Measurements from ENCODE around the gene ANKRD33B.
"Not testable (repeated sequence)": the region's sequence is repeated elsewhere in the genome, so short reads cannot be mapped to it uniquely, and the experiment has no call there.

The ANKRD33B gene

GRCh38 chr5:10537624-10538023 is 26.2 kb upstream of the ANKRD33B start:
- DNase-seq, result no peak

- no peak for DNase-seq
Observed at GRCh38 chr5:10538103-10538788, 25.6 kb upstream of the ANKRD33B start.

- DNase-seq, result no peak
Observed at GRCh38 chr5:10538789-10539686, 24.8 kb upstream of the ANKRD33B start.

GRCh38 chr5:10539687-10539998 is 24.2 kb upstream of the ANKRD33B start:
- no peak for DNase-seq

GRCh38 chr5:10540036-10540544 is 23.8 kb upstream of the ANKRD33B start:
- no peak for DNase-seq

GRCh38 chr5:10540951-10541646 is 22.8 kb upstream of the ANKRD33B start:
- no peak for DNase-seq

GRCh38 chr5:10542055-10542550 is 21.8 kb upstream of the ANKRD33B start:
- DNase-seq, result no peak

- no peak for DNase-seq
Observed at GRCh38 chr5:10543585-10544040, 20.3 kb upstream of the ANKRD33B start.

- no peak for DNase-seq
Observed at GRCh38 chr5:10545084-10545483, 18.8 kb upstream of the ANKRD33B start.

GRCh38 chr5:10546186-10546585 is 17.7 kb upstream of the ANKRD33B start:
- no peak for DNase-seq

- DNase-seq, result no peak
Observed at GRCh38 chr5:10548418-10549122, 15.3 kb upstream of the ANKRD33B start.

- not testable (repeated sequence) for DNase-seq
Observed at GRCh38 chr5:10549123-10549514, 14.8 kb upstream of the ANKRD33B start.

GRCh38 chr5:10550222-10550995 is 13.5 kb upstream of the ANKRD33B start:
- no peak for DNase-seq

GRCh38 chr5:10551782-10552138 is 12.1 kb upstream of the ANKRD33B start:
- no peak for DNase-seq

- no peak for DNase-seq
Observed at GRCh38 chr5:10552183-10553143, 11.4 kb upstream of the ANKRD33B start.

- DNase-seq, result no peak
Observed at GRCh38 chr5:10553476-10553875, 10.4 kb upstream of the ANKRD33B start.

- DNase-seq, result peak in 1 of 2 experiments; percentile 58
Observed at GRCh38 chr5:10555277-10555684, 8.6 kb upstream of the ANKRD33B start.

- peak in 1 of 2 experiments; percentile 37 for DNase-seq
Observed at GRCh38 chr5:10556289-10556807, 7.5 kb upstream of the ANKRD33B start.

GRCh38 chr5:10556893-10557746 is 6.8 kb upstream of the ANKRD33B start:
- DNase-seq, result peak in 1 of 2 experiments; percentile 55
